ENCODE measurements around the gene KLHDC10. TPM values are rescaled to one million over a fixed set of nuclear protein-coding genes. Genes with fewer than 3 reads are reported as not detected.
"Not testable (repeated sequence)": the region's sequence is repeated elsewhere in the genome, so short reads cannot be mapped to it uniquely, and the experiment has no call there.

KLHDC10 gene, protein sequence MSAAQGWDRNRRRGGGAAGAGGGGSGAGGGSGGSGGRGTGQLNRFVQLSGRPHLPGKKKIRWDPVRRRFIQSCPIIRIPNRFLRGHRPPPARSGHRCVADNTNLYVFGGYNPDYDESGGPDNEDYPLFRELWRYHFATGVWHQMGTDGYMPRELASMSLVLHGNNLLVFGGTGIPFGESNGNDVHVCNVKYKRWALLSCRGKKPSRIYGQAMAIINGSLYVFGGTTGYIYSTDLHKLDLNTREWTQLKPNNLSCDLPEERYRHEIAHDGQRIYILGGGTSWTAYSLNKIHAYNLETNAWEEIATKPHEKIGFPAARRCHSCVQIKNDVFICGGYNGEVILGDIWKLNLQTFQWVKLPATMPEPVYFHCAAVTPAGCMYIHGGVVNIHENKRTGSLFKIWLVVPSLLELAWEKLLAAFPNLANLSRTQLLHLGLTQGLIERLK
- total RNA-seq (2014; rRNA removed; shearing (Covaris generic); ENCODE audit: low replicate concordance) = 8.8 and 11.6 TPM in 2 replicates

- DNase-seq = peak; percentile 94
- H3K27me3 ChIP-seq = no peaks in the 10 kb centered on the region
- no peaks in the 10 kb centered on the region for H3K9me3 ChIP-seq
- H3K4me3 ChIP-seq = peak within 1 kb of the TSS; percentile 73
- no peaks in the 10 kb centered on the region for H3K36me3 ChIP-seq
Observed at GRCh38 chr7:130069978-130070860, at the start of gene KLHDC10. Gene KLHDC10, plus strand, starts transcription at chr7:130070534. Its CDS starts 110 bp downstream, at chr7:130070644.

DNA sequence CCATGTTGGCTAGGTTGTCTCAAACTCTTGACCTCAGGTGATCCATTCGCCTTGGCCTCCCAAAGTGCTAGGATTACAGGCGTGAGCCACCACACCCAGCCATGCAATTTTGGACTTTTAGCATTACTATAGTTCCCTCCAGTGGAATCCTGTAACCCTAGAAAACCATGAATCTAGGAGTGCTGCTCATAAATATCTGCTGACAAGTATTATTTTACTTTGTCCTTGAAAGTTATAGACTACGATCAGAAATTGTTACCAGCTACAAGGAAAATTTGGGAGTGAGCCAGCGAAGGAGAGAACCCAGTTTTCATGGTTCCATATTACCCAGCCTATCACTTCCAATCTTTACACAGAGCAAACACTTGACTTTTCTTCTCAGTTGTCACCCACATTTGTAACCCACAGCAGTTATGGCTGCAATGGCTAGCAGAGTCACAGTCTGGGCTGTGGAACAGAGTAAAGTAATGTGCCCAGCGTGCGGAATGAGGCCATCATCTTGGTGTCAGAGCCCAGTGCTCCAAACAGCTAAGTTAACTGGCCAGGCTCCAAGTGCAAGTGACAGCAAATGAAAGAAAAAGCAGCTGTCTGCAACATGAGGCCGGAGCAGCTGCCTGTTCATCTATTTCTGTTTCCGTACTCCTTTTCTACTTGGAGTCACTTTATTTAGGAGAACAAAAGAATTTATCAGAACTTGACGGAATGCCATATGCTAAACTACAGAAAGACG, 49.1 kb upstream of the KLHDC10 start:
- Histone ChIP-seq H3K27me3 (no peaks in the 10 kb centered on the region), H3K4me3 (no peak overlapping the region), H3K36me3 (peaks cover 24% of the 10 kb centered on the region), H3K9me3 (no peaks in the 10 kb centered on the region)
- DNase-seq = no peak

DNA sequence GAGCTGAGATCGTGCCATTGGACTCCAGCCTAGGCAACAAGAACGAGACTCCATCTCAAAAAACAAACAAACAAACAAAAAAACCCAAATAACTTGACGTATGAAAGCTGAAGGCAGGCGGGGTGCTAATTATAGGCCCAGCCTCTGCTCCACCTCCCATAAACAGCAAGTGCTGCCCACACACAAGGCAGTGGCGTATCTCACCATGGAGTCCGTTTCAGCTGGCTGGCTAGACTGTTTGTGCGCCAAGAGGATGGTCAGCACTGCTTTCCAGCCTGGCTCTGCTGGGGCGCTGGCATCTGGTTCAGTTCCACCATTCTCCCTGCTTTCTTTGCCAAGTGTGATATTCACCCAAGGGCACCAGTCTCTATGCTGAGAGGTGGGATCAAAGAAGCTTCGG, 48.2 kb upstream of the KLHDC10 start:
- H3K4me3 ChIP-seq = no peak overlapping the region
- H3K9me3 ChIP-seq = no peaks in the 10 kb centered on the region
- H3K27me3 ChIP-seq = no peaks in the 10 kb centered on the region
- no peak for DNase-seq
- H3K36me3 ChIP-seq = peaks cover 25% of the 10 kb centered on the region

DNA sequence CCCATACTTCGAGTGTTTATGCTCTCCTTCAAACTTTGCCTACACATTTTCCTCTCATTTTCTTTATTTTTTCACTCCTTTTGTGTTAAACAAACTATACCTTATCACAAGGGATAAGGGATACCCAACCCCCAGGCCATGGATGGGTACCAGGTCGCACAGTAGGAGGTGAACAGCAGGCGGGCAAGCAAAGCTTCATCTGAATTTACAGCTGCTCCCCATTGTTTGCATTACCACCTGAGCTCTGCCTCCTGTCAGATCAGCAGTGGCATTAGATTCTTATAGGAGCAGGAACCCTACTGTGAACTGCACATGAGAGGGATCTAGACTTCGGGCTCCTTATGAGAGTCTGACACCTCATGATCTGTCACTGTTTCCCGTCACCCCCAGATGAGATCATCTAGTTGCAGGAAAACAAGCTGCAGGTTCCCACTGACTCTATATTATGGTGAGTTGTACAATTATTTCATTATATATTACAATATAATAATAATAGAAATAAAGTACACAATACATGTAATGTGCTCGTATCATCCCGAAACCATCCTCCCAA, 47.6 kb upstream of the KLHDC10 start:
- Histone ChIP-seq H3K9me3 (no peaks in the 10 kb centered on the region), H3K36me3 (peaks cover 25% of the 10 kb centered on the region)

DNA sequence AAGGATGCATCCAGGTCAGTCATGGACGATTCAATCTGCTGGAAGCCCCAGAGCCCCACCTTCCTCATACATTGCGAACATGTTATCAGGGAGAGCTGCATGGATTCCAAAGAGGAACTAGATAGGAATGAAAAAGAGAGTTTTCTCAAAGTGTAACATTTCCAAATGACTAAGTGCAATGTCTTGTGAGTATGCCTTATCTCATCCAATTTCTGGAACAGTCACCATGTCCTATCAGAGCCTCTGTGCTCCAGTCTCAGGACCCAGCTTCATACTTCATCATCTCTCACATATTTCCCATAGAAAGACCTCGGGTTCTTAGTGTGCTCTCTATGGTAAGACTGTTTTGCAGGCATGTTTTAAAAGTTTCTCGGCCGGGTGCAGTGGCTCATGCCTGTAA, 45.9 kb upstream of the KLHDC10 start:
- no peaks in the 10 kb centered on the region for H3K27me3 ChIP-seq
- peaks cover 22% of the 10 kb centered on the region for H3K36me3 ChIP-seq
- no peak overlapping the region for H3K4me3 ChIP-seq
- no peaks in the 10 kb centered on the region for H3K9me3 ChIP-seq
- DNase-seq = no peak

More for the DNA sequence above, 47.6 kb upstream of the KLHDC10 start:
- Histone ChIP-seq H3K4me3 (no peak overlapping the region), H3K27me3 (no peaks in the 10 kb centered on the region)
- no peak for DNase-seq

DNA sequence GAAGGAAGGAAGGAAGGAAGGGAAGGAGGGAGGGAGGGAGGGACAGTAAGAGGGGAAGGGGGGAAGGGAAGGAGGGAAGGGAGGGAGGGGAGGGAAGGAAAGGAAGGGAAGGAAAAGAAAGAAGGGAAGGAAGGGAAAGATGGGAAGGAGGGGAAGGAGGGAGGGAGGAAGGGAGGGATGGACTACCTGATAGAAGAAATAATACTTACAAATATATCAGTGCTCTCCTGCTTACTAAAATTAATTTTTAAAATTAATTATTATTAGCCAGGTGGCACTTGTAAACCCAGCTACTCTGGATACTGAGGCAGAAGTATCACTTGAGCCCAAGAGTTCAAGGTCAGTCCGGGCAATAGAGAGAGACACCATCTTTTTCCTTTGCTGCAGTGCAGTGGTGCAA, 37.6 kb upstream of the KLHDC10 start:
- Histone ChIP-seq H3K9me3 (no peaks in the 10 kb centered on the region), H3K27me3 (no peaks in the 10 kb centered on the region), H3K36me3 (peaks cover 4% of the 10 kb centered on the region; the same call in 1 of the 2 replicates), H3K4me3 (no peak overlapping the region)
- DNase-seq = no peak

- peaks cover 7% of the 10 kb centered on the region for H3K36me3 ChIP-seq
Observed at GRCh38 chr7:130037703-130038102, 32.6 kb upstream of the KLHDC10 start.

DNA sequence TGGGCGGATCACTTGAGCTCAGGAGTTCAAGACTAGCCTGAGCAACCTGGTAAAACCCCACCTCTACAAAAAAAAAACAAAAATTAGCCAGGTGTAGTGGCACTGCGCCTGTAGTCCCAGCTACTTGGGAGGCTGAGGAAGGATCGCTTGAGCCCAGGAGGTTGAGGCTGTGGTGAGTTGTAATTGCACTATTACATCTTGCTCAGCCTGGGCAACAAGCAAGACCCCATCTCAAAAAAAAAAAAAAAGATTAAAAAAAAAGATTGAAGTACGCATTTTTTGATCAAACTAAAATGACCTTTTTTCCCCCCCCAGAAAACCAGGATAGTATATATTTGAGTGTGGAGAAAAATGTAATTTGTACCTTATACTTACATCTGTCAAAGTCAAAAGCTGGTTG, 29.8 kb upstream of the KLHDC10 start:
- Histone ChIP-seq H3K9me3 (no peaks in the 10 kb centered on the region), H3K4me3 (no peak overlapping the region), H3K27me3 (no peaks in the 10 kb centered on the region), H3K36me3 (peaks cover 7% of the 10 kb centered on the region)
- DNase-seq = no peak

More at GRCh38 chr7:130037703-130038102, 32.6 kb upstream of the KLHDC10 start:
- no peaks in the 10 kb centered on the region for H3K27me3 ChIP-seq
- H3K9me3 ChIP-seq = no peaks in the 10 kb centered on the region
- DNase-seq = no peak
- H3K4me3 ChIP-seq = no peak overlapping the region

- no peaks in the 10 kb centered on the region for H3K9me3 ChIP-seq
- H3K27me3 ChIP-seq = no peaks in the 10 kb centered on the region
- H3K4me3 ChIP-seq = no peak overlapping the region
- H3K36me3 ChIP-seq = no peaks in the 10 kb centered on the region; the same call in 1 of the 2 replicates
- no peak for DNase-seq
Observed at GRCh38 chr7:130047831-130048230, 22.5 kb upstream of the KLHDC10 start.

DNA sequence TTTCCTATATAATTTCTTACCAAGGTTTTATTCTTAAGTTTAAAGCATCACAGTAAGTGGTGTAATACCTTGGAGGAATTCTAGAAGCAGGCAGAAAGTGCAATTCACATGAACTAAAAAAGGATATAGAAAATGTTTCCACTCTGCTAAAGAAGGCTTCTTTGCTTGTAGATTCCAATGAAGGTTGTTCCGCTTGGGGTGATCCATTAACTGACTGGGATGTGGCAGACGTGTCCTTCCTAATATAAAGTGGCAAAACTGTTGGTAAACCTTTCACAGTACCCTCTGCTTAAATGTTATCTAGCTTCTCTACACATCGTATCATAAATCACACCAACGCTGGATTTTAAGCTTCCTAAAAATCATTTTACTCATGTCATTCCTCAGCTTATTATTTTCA, 21.4 kb upstream of the KLHDC10 start:
- Histone ChIP-seq H3K9me3 (no peaks in the 10 kb centered on the region), H3K36me3 (no peaks in the 10 kb centered on the region), H3K4me3 (no peak overlapping the region), H3K27me3 (no peaks in the 10 kb centered on the region)
- no peak for DNase-seq

- not testable (repeated sequence) for H3K9me3 ChIP-seq, H3K36me3 ChIP-seq, DNase-seq, H3K4me3 ChIP-seq, H3K27me3 ChIP-seq
Observed at GRCh38 chr7:130052250-130052649, 18.1 kb upstream of the KLHDC10 start.

DNA sequence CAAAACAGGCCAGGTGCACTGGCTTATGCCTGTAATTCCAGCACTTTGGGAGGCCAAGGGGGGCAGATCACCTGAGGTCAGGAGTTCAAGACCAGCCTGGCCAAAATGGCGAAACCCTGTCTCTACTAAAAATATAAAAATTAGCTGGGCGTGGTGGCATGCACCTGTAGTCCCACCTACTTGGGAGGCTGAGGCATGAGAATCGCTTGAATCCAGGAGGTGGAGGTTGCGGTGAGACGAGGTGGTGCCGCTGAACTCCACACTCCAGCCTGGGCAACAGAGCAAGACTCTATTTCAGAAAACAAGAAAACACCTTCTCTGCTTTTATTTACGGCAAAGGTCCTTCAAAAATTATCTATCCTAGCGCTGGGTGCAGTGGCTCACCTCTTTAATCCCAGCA, 15.1 kb upstream of the KLHDC10 start:
- H3K9me3 ChIP-seq, H3K27me3 ChIP-seq, H3K4me3 ChIP-seq, DNase-seq, H3K36me3 ChIP-seq: not testable (repeated sequence)

DNA sequence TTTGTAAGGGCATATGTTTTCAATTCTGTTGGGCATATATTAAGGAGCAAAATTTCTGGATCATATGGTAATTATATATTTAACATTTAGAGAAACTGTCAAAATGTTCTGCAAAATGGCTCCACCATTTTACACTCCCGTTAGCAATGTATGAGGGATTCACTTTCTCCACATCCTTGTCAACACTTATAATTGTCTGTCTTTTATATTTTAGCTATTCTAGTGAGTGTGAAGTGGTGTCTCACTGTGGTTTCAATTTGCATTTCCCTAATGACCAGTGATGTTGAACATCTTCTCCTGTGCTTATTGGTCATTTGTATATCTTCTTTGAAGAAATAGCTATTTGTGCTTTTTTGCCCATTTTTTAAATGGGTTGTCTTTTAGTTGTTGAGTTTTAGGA, 8.1 kb upstream of the KLHDC10 start:
- DNase-seq = no peak
- H3K9me3 ChIP-seq = no peaks in the 10 kb centered on the region
- H3K27me3 ChIP-seq = no peaks in the 10 kb centered on the region
- no peak overlapping the region for H3K4me3 ChIP-seq
- H3K36me3 ChIP-seq = no peaks in the 10 kb centered on the region

GRCh38 chr7:130063036-130063435, 7.3 kb upstream of the KLHDC10 start:
- peak; percentile 30 for DNase-seq
- Histone ChIP-seq H3K27me3 (no peaks in the 10 kb centered on the region), H3K9me3 (no peaks in the 10 kb centered on the region), H3K4me3 (no peak overlapping the region), H3K36me3 (no peaks in the 10 kb centered on the region)

DNA sequence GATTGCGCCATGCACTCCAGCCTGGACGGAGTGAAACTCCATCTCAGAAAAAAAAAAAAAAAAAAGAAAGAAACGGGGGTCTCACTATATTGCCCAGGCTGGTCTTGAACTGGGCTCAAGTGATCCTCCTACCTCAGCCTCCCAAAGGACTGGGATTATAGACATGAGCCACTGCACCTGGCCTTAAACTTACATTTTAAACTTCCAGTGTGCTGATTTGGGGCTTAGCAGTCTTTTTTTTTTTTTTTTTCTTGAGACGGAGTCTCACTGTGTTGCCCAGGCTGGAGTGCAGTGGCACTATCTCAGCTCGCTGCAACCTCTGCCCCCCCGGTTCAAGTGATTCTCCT, 5.8 kb upstream of the KLHDC10 start:
- not testable (repeated sequence) for H3K4me3 ChIP-seq, H3K36me3 ChIP-seq, DNase-seq, H3K9me3 ChIP-seq, H3K27me3 ChIP-seq

DNA sequence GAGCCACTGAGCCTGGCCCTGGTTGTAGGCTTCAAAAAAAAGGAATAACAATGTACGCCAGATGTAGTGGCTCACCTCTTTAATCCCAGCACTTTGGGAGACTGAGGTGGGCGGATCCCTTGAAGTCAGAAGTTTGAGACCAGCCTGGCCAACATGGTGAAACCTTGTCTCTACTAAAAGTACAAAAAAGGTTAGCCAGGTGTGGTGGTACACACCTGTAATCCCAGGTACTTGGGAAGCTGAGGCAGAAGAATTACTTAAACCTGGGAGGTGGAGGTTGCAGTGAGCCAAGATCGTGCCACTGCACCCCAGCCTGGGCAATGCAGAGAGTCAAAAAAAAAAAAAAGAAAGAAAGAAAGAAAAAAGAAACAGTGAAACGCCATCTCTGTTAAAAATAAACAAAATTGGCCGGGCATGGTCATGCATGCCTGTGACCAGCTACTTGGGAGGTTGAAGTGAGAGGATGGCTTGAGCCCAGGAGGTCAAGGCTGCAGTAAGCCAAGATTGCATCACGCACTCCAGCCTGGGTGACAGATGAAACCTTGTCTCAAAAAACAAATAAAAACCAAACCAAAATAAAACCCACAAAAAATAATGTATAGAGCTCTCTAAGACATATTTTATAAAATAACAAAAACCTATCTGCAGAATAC, 4.7 kb upstream of the KLHDC10 start:
- H3K36me3 ChIP-seq = no peaks in the 10 kb centered on the region
- H3K4me3 ChIP-seq = no peak overlapping the region
- peak; percentile 14 for DNase-seq
- no peaks in the 10 kb centered on the region for H3K27me3 ChIP-seq
- no peaks in the 10 kb centered on the region for H3K9me3 ChIP-seq

Data from MG63 (cell line).